K562 (cell line): ENCODE data around the gene RASSF1. TPM values are rescaled to one million over a fixed set of nuclear protein-coding genes. Genes with fewer than 3 reads are reported as not detected.

Experiments
- ATAC-seq: fragments of 200-7000 bp; cut with Tn5 transposase; 3 replicates; pipeline ENCODE4 v1.9.1; 2020; ENCODE audit warnings: moderate library complexity
- BruUV-seq: library from RNA; stranded (reverse); fragments of 400-500 nt; replicated peaks from 2 replicates; lab custom pipeline; 2021; lab: Mats Ljungman, UMichigan
- CTCF ChIA-PET: fragments of 300-600 bp; formaldehyde crosslinking; extraction: SDS; loops from one replicate; lab custom pipeline; 2021; ENCODE audit warnings: low intra/inter-chr PET ratio; lab: Yijun Ruan, JAX
- POLR2A ChIA-PET: fragments of 300-600, 350-650 bp; sonication (Branson Sonifier 250); formaldehyde crosslinking; extraction: SDS; loops from one replicate; lab custom pipeline; 2021; ENCODE audit warnings: antibody characterized with exemption, inconsistent platforms; lab: Yijun Ruan, JAX
- DNase-seq, 4 experiments: peaks; one replicate each; pipeline versions ENCODE4 v3.0.0 to v3.0.0-alpha.2; 2011 to 2018; ENCODE audit warnings: low spot score in 3 of 4, mixed read lengths in 3 of 4; ENCODE audit errors: extremely low read depth in 1 of 4
- FAIRE-seq: peaks from 2 replicates; lab custom pipeline; 2011; peaks lifted over from hg19 to GRCh38; lab: Jason Lieb, UNC
- H2AFZ ChIP-seq: 2 replicates; pipeline ENCODE4 v1.6.0; 2011; ENCODE audit warnings: low read depth, low read length, control low read depth, inconsistent platforms
- H3K27ac ChIP-seq: fragments of 200-600 bp; 3 replicates; pipeline ENCODE4 v1.8.0; 2011; ENCODE audit warnings: low read depth, mild to moderate bottlenecking, control low read depth, inconsistent platforms, low read length, moderate library complexity, mixed read lengths; ENCODE audit errors: extremely low read depth
- H3K27me3 ChIP-seq, 2 experiments: fragments of 300-600 bp in 1 of 2; 2 replicates in 1 of 2; 3 replicates in 1 of 2; pipeline versions ENCODE4 v1.6.0 to v1.8.0; 2011; ENCODE audit warnings: inconsistent platforms in 2 of 2, low read length in 2 of 2, mild to moderate bottlenecking in 1 of 2, mixed read lengths in 1 of 2, moderate library complexity in 1 of 2; ENCODE audit not compliant: control insufficient read depth in 2 of 2, insufficient read depth in 2 of 2
- H3K36me3 ChIP-seq: fragments of 300-600 bp; 3 replicates; pipeline ENCODE4 v1.8.0; 2011; ENCODE audit warnings: mild to moderate bottlenecking, low read length, inconsistent platforms; ENCODE audit not compliant: control insufficient read depth, insufficient read depth
- H3K4me1 ChIP-seq, 2 experiments: fragments of 200-600 bp in 1 of 2; replicated peaks in 1 of 2; 2 replicates in 1 of 2; 3 replicates in 1 of 2; pipeline versions ENCODE4 v1.5.1 to v1.8.0; 2011; ENCODE audit warnings: inconsistent platforms in 2 of 2, low read length in 2 of 2, mild to moderate bottlenecking in 1 of 2, mixed read lengths in 1 of 2, moderate library complexity in 1 of 2; ENCODE audit not compliant: control insufficient read depth in 2 of 2, insufficient read depth in 2 of 2
- H3K4me2 ChIP-seq: 2 replicates; pipeline ENCODE4 v1.6.1; 2011; ENCODE audit warnings: low read length, control low read depth, inconsistent platforms, mixed read lengths; ENCODE audit not compliant: insufficient read depth
- H3K4me3 ChIP-seq: fragments of 200-600 bp; sonication (generic), shearing (Covaris generic); 2 replicates; pipeline ENCODE4 v1.5.1; 2016; ENCODE audit warnings: control low read depth, inconsistent platforms
- H3K79me2 ChIP-seq: fragments of 200-600 bp; 3 replicates; pipeline ENCODE4 v1.8.0; 2011; ENCODE audit warnings: low read length, inconsistent platforms; ENCODE audit not compliant: control insufficient read depth, insufficient read depth
- H3K9ac ChIP-seq, 2 experiments: 2 replicates each; pipeline versions ENCODE4 v1.6.0 to v1.6.1; 2011; ENCODE audit warnings: low read depth in 2 of 2, low read length in 2 of 2, control low read depth in 1 of 2, inconsistent platforms in 1 of 2, mild to moderate bottlenecking in 1 of 2, mixed read lengths in 1 of 2; ENCODE audit not compliant: insufficient read depth in 1 of 2
- H3K9me1 ChIP-seq: one replicate; pipeline ENCODE4 v1.6.0; 2011; ENCODE audit warnings: inconsistent platforms, mild to moderate bottlenecking, low read length, moderate library complexity; ENCODE audit not compliant: control insufficient read depth, insufficient read depth
- H3K9me3 ChIP-seq: replicated peaks from 2 replicates; pipeline ENCODE4 v1.5.1; 2011; ENCODE audit warnings: low read depth, low read length, inconsistent platforms; ENCODE audit not compliant: control insufficient read depth, insufficient read depth
- H4K20me1 ChIP-seq: replicated peaks from 2 replicates; pipeline ENCODE4 v1.6.1; 2011; ENCODE audit warnings: low read length, inconsistent platforms, mixed read lengths; ENCODE audit not compliant: control insufficient read depth, insufficient read depth
- MTA2 ChIP-seq: fragments of 450-650 bp; IDR thresholded peaks from 2 replicates; pipeline ENCODE4 v1.6.1; 2016; ENCODE audit warnings: low read depth
- RBFOX2 ChIP-seq: fragments of 200-400 bp; formaldehyde crosslinking; IDR thresholded peaks from 2 replicates; pipeline ENCODE4 v1.6.1; 2017; ENCODE audit warnings: low read depth, mild to moderate bottlenecking, low read length, moderate library complexity
- ZKSCAN3 ChIP-seq: fragments of 250-450 bp; sonication (Bioruptor Pico); IDR thresholded peaks from 2 replicates; pipeline ENCODE4 v1.4.0; 2020
- ZNF77 ChIP-seq: fragments of 250-450 bp; sonication (Bioruptor Pico); IDR thresholded peaks from 2 replicates; pipeline ENCODE4 v1.5.0; 2020
- WGBS: fragments of 100-300 bp; shearing (Covaris generic); methylation state at CpG from one replicate; pipeline ENCODE4 v1.1.6; 2016; ENCODE audit warnings: low coverage, mixed read lengths; ENCODE audit not compliant: insufficient coverage; ENCODE audit errors: missing lambda C conversion rate; 5-methylcytosine and 5-hydroxymethylcytosine counted together
- in situ Hi-C: fragments of 300-500 bp; cut with MboI; formaldehyde crosslinking; loops from 4 replicates; pipeline ENCODE4 v1.15.0; 2018; ENCODE audit warnings: inconsistent platforms, mixed read lengths
- intact Hi-C: fragments of 100-400 bp; cut with micrococcal nuclease; formaldehyde crosslinking; loops from 2 replicates; pipeline ENCODE4 v1.14.2; 2022
- polyA plus RNA-seq, 8 experiments: library from polyadenylated mRNA; depleted of rRNA in 4 of 8; stranded (reverse) in 5 of 8; unstranded in 3 of 8; fragments of >200 nt; fragmentation: Nextera tagmentation in 2 of 8; fragmentation: Illumina TruSeq in 1 of 8; extraction: Ambion mirVana in 2 of 8; extraction: Trizol in 1 of 8; gene quantifications; 2 replicates each; pipeline versions ENCODE4 v1.2.1 to v1.2.3, GENCODE V29; 2011 to 2014; ENCODE audit warnings: inconsistent platforms in 1 of 8, missing spikeins in 1 of 8
- total RNA-seq, 7 experiments: library from RNA; depleted of rRNA in 6 of 7; stranded (reverse); fragments of >200 nt in 6 of 7; fragmentation: Illumina TruSeq in 2 of 7; extraction: Trizol in 2 of 7; gene quantifications; 2 replicates each; pipeline versions ENCODE4 v1.2.1 to v1.2.3, GENCODE V29; 2011 to 2021; ENCODE audit warnings: low replicate concordance in 1 of 7
- TF ChIP-seq, protein P1 (sequence below): sonication (generic); formaldehyde crosslinking; IDR thresholded peaks from 2 replicates; pipeline ENCODE4 v1.8.0; 2023; ENCODE audit warnings: missing genetic modification reagents, mild to moderate bottlenecking, borderline replicate concordance

Gene RASSF1
- total and polyA plus RNA-seq, 9 of the 15 experiments (the other 6 are each of a cell fraction or from before 2014, with no cell fraction given): 3.6 to 57.1 (median 24.6) TPM

DNA sequence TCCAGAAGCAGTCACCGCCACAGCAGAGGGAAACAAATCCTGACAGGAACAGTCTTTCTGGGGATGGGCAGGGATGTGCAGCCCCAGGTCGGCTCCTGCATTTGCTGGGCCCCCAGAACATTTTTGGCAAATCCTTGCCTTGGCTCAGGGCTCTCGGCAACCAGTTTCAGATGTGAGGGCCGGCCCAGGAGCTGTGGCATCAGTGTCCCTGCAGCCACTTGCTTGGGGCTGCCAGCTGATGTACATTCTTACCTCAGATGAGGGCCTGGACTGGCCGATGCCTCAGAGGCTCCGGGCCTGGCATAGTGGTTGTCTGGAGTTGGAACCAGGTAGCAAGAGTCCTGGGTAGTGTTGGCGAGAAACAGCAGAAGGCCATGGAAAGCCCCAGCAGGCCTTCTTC, 14.2 kb upstream of the RASSF1 start:
- Histone ChIP-seq H3K27me3 (no peaks in the 10 kb centered on the region), H3K27ac (no peak overlapping the region), H3K36me3 (peaks cover 45% of the 10 kb centered on the region; the same call in 2 of the 3 replicates), H4K20me1 (peaks cover 31% of the 10 kb centered on the region; the same call in 1 of the 2 replicates), H3K4me3 (no peak overlapping the region), H3K79me2 (peaks cover 59% of the 10 kb centered on the region), H3K9me1 (peaks cover 6% of the 10 kb centered on the region), H3K4me2 (no peak overlapping the region), H3K4me1 (peaks cover 31 to 56% of the 10 kb centered on the region in 2 experiments; a peak in 4 of 5 replicates), H3K9ac (peak overlapping the region in 1 of 2 experiments; percentile 13; a peak in 1 of 4 replicates), H2AFZ (no peak overlapping the region), H3K9me3 (no peaks in the 10 kb centered on the region)
- 91% methylated on average over 6 of the region's 7 CpGs for WGBS
- in situ Hi-C loops (no loop called here), intact Hi-C loops (loop anchor here (5.0 kb wide), 1 partner anchor 257 kb away; the partner anchor contains the start of gene CISH)
- FAIRE-seq (no peak), DNase-seq (no peak), ATAC-seq (no peak)
- peak; percentile 27; the same call in 1 of the 2 replicates for TF ChIP-seq RBFOX2
- no peak for TF ChIP-seq ZNF77 (CRISPR knock-in tag)
- TF ChIP-seq ZKSCAN3 (CRISPR knock-in tag): no peak
- TF ChIP-seq, protein P1, sequence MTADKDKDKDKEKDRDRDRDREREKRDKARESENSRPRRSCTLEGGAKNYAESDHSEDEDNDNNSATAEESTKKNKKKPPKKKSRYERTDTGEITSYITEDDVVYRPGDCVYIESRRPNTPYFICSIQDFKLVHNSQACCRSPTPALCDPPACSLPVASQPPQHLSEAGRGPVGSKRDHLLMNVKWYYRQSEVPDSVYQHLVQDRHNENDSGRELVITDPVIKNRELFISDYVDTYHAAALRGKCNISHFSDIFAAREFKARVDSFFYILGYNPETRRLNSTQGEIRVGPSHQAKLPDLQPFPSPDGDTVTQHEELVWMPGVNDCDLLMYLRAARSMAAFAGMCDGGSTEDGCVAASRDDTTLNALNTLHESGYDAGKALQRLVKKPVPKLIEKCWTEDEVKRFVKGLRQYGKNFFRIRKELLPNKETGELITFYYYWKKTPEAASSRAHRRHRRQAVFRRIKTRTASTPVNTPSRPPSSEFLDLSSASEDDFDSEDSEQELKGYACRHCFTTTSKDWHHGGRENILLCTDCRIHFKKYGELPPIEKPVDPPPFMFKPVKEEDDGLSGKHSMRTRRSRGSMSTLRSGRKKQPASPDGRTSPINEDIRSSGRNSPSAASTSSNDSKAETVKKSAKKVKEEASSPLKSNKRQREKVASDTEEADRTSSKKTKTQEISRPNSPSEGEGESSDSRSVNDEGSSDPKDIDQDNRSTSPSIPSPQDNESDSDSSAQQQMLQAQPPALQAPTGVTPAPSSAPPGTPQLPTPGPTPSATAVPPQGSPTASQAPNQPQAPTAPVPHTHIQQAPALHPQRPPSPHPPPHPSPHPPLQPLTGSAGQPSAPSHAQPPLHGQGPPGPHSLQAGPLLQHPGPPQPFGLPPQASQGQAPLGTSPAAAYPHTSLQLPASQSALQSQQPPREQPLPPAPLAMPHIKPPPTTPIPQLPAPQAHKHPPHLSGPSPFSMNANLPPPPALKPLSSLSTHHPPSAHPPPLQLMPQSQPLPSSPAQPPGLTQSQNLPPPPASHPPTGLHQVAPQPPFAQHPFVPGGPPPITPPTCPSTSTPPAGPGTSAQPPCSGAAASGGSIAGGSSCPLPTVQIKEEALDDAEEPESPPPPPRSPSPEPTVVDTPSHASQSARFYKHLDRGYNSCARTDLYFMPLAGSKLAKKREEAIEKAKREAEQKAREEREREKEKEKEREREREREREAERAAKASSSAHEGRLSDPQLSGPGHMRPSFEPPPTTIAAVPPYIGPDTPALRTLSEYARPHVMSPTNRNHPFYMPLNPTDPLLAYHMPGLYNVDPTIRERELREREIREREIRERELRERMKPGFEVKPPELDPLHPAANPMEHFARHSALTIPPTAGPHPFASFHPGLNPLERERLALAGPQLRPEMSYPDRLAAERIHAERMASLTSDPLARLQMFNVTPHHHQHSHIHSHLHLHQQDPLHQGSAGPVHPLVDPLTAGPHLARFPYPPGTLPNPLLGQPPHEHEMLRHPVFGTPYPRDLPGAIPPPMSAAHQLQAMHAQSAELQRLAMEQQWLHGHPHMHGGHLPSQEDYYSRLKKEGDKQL (CRISPR knock-in tag): no peak
- no peak for TF ChIP-seq MTA2
- no TSS peak for BruUV-seq
- CTCF ChIA-PET: no interaction called here
- POLR2A ChIA-PET: interaction anchor here (0.8 to 1.8 kb wide), 3 partner anchors 11 to 30 kb away, joined by 3 to 5 read pairs (median 3); no protein-coding TSS in a partner anchor
